Muscle of leg (tissue), 11 donors: ENCODE measurements around the gene CDCA7L. TPM values are rescaled to one million over a fixed set of nuclear protein-coding genes. Genes with fewer than 3 reads are reported as not detected.

Source experiments
- DNase-seq: peaks from one replicate; pipeline ENCODE4 v3.0.0; 2013
- H3K27ac ChIP-seq: one replicate; pipeline ENCODE4 v1.5.1; 2013; ENCODE audit warnings: mild to moderate bottlenecking, low read length, control low read depth
- H3K27me3 ChIP-seq: one replicate; pipeline ENCODE4 v1.6.1; 2013; ENCODE audit warnings: low read length; ENCODE audit not compliant: control insufficient read depth, insufficient read depth
- H3K36me3 ChIP-seq: one replicate; pipeline ENCODE4 v1.6.1; 2013; ENCODE audit warnings: low read length; ENCODE audit not compliant: control insufficient read depth, insufficient read depth
- H3K4me1 ChIP-seq: one replicate; pipeline ENCODE4 v1.6.1; 2013; ENCODE audit warnings: low read length; ENCODE audit not compliant: control insufficient read depth, insufficient read depth
- H3K4me3 ChIP-seq: one replicate; pipeline ENCODE4 v1.5.1; 2013; ENCODE audit warnings: low read length, control low read depth
- H3K9me3 ChIP-seq: replicated peaks from 2 replicates; pipeline ENCODE4 v1.6.1; 2013; ENCODE audit warnings: low read depth, low read length; ENCODE audit not compliant: control insufficient read depth
- WGBS: methylation state at CpG from one replicate; pipeline ENCODE4 v1.1.5; 2013; ENCODE audit warnings: missing lambda C conversion rate; ENCODE audit not compliant: insufficient coverage; 5-methylcytosine and 5-hydroxymethylcytosine counted together
- polyA plus RNA-seq, 8 donors: library from polyadenylated mRNA; unstranded; fragments of 120-200 nt; gene quantifications; one replicate each; pipeline versions ENCODE4 v1.2.1 to v1.2.3, GENCODE V29; 2013; ENCODE audit warnings: inconsistent platforms in 1 of 8, low replicate concordance in 1 of 8; ENCODE audit not compliant: insufficient read length in 8 of 8, insufficient read depth in 1 of 8
- total RNA-seq: library from RNA; stranded (reverse); fragments of 120-200 nt; gene quantifications from one replicate; pipeline ENCODE4 v1.2.4, GENCODE V29; 2013

CDCA7L gene
- total and polyA plus RNA-seq, 9 donors: 15.4 to 27.9 (median 22.9) TPM

GRCh38 chr7:21967598-21968003 is 21.9 kb upstream of the CDCA7L start:
- Histone ChIP-seq H3K4me1 (no peaks in the 10 kb centered on the region), H3K36me3 (no peaks in the 10 kb centered on the region), H3K27me3 (peaks cover 3% of the 10 kb centered on the region), H3K9me3 (no peaks in the 10 kb centered on the region), H3K27ac (no peak overlapping the region), H3K4me3 (no peak overlapping the region)
- no peak for DNase-seq
- 0% methylated on average over 1 of the region's 8 CpGs for WGBS

- H3K27ac ChIP-seq: no peak overlapping the region
- H3K36me3 ChIP-seq: no peaks in the 10 kb centered on the region
- no peak overlapping the region for H3K4me3 ChIP-seq
- WGBS: no CpG with 5 or more reads among the region's 1 CpG
- no peak for DNase-seq
- peaks cover 3% of the 10 kb centered on the region for H3K27me3 ChIP-seq
- H3K4me1 ChIP-seq: no peaks in the 10 kb centered on the region
- H3K9me3 ChIP-seq: no peaks in the 10 kb centered on the region
Observed at GRCh38 chr7:21966271-21966670, 20.6 kb upstream of the CDCA7L start.

DNA sequence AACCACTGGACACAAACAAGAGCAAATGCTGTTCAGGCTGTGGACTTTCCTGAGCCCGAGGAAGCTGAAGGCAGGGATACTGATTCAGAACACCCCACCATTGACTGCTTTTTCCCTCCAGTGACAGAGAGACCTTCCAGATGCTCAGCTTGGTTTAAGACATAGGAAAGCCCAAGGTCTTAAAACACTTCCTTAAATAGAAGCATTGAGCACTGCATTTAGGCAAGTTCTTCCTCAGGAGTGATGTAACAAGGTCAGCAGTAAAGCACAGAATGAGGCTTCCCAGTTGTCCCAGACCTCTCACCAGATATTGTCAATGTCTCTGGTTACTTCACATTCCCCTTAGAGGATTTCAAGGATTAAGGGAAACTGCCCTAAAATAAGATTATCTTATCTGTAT is 19.6 kb upstream of the CDCA7L start:
- no peaks in the 10 kb centered on the region for H3K4me1 ChIP-seq
- WGBS: no CpG with 5 or more reads among the region's 1 CpG
- H3K36me3 ChIP-seq: no peaks in the 10 kb centered on the region
- no peak for DNase-seq
- no peak overlapping the region for H3K4me3 ChIP-seq
- H3K9me3 ChIP-seq: no peaks in the 10 kb centered on the region
- H3K27ac ChIP-seq: no peak overlapping the region
- peaks cover 3% of the 10 kb centered on the region for H3K27me3 ChIP-seq

GRCh38 chr7:21962677-21963076 is 17.0 kb upstream of the CDCA7L start:
- 66% methylated on average over 5 of the region's 9 CpGs for WGBS
- no peak for DNase-seq
- no peaks in the 10 kb centered on the region for H3K4me1 ChIP-seq
- H3K9me3 ChIP-seq: no peaks in the 10 kb centered on the region
- H3K36me3 ChIP-seq: no peaks in the 10 kb centered on the region
- H3K4me3 ChIP-seq: no peak overlapping the region
- no peak overlapping the region for H3K27ac ChIP-seq
- H3K27me3 ChIP-seq: peaks cover 3% of the 10 kb centered on the region

GRCh38 chr7:21960922-21961321 is 15.2 kb upstream of the CDCA7L start:
- no peak overlapping the region for H3K27ac ChIP-seq
- no peak overlapping the region for H3K4me3 ChIP-seq
- DNase-seq: no peak
- H3K36me3 ChIP-seq: no peaks in the 10 kb centered on the region
- no peaks in the 10 kb centered on the region for H3K4me1 ChIP-seq
- peaks cover 3% of the 10 kb centered on the region for H3K27me3 ChIP-seq
- WGBS: no CpG with 5 or more reads among the region's 3 CpGs
- no peaks in the 10 kb centered on the region for H3K9me3 ChIP-seq

DNA sequence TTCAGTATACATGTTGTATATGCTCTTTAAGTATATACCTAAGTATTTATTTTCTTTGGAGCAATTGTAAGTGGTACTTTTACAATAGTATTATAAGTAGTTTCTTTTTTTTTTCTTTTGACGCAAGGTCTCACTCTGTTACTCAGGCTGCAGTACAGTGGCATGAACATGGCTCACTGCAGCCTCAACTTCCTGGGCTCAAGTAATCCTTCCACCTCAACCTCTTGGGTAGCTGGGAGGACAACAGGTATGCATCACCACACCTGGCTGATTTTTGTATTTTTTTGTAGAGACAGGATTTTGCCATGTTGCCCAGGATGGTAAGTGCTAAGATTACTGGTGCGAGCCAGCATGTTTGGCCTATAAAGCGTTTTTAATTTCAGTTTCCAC is 13.7 kb upstream of the CDCA7L start:
- Histone ChIP-seq H3K36me3 (no peaks in the 10 kb centered on the region), H3K27me3 (no peaks in the 10 kb centered on the region), H3K4me3 (no peak overlapping the region), H3K9me3 (no peaks in the 10 kb centered on the region), H3K27ac (no peak overlapping the region), H3K4me1 (no peaks in the 10 kb centered on the region)
- WGBS: no CpG with 5 or more reads among the region's 3 CpGs
- DNase-seq: no peak

- no peak overlapping the region for H3K27ac ChIP-seq
Observed at GRCh38 chr7:21953781-21954180, 8.1 kb upstream of the CDCA7L start.

DNA sequence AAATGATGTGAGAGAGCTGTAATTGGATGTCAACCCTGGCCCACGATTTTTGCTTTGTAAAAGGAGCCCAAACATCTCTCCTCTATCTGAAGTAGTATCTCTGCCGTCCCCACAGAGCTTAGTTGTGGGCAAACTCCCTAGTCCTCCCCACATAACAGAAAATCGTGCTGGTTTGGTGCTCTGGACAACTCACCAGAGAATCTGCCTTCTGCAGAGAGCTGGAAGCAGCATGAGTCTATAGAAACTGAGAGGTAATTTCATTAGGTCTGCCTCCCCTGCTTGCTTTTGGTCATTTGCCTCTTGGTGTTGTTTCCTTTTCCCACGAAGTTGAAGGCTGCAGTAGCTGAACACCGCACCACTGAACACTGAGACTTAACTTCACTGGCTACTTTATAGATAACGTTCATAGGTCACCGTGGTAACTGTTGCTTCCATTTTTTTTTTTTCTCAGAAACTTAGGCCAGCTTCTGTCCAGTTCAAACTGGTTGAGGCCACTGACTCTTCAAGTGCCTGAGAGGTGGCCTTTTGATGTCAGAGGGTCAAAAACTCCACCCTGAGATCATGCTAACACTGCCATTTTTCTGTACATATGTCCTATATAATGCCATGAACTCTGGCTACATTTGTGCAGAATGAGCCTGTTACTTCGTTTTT is 3.3 kb upstream of the CDCA7L start:
- DNase-seq: no peak
- Histone ChIP-seq H3K27ac (no peak overlapping the region), H3K36me3 (no peaks in the 10 kb centered on the region), H3K9me3 (no peaks in the 10 kb centered on the region), H3K27me3 (no peaks in the 10 kb centered on the region), H3K4me3 (no peak overlapping the region), H3K4me1 (peaks cover 10% of the 10 kb centered on the region)
- WGBS: 35% methylated on average over 5 of the region's 8 CpGs

More at GRCh38 chr7:21953781-21954180, 8.1 kb upstream of the CDCA7L start:
- Histone ChIP-seq H3K9me3 (no peaks in the 10 kb centered on the region), H3K4me3 (no peak overlapping the region), H3K4me1 (no peaks in the 10 kb centered on the region), H3K36me3 (no peaks in the 10 kb centered on the region), H3K27me3 (no peaks in the 10 kb centered on the region)
- no CpG with 5 or more reads among the region's 3 CpGs for WGBS
- peak; percentile 22 for DNase-seq

- H3K27me3 ChIP-seq: no peaks in the 10 kb centered on the region
- no peak for DNase-seq
- H3K9me3 ChIP-seq: no peaks in the 10 kb centered on the region
- peaks cover 10% of the 10 kb centered on the region for H3K4me1 ChIP-seq
- 64% methylated on average over 1 of the region's 2 CpGs for WGBS
- no peak overlapping the region for H3K27ac ChIP-seq
- H3K4me3 ChIP-seq: no peak overlapping the region
- no peaks in the 10 kb centered on the region for H3K36me3 ChIP-seq
Observed at GRCh38 chr7:21948364-21948763, 2.7 kb upstream of the CDCA7L start.

- DNase-seq: no peak
- H3K27me3 ChIP-seq: no peaks in the 10 kb centered on the region
- peaks cover 10% of the 10 kb centered on the region for H3K4me1 ChIP-seq
- no peaks in the 10 kb centered on the region for H3K36me3 ChIP-seq
- H3K9me3 ChIP-seq: no peaks in the 10 kb centered on the region
- H3K4me3 ChIP-seq: no peak overlapping the region
- no peak overlapping the region for H3K27ac ChIP-seq
- no CpG with 5 or more reads among the region's 2 CpGs for WGBS
Observed at GRCh38 chr7:21947946-21948345, 2.2 kb upstream of the CDCA7L start.

DNA sequence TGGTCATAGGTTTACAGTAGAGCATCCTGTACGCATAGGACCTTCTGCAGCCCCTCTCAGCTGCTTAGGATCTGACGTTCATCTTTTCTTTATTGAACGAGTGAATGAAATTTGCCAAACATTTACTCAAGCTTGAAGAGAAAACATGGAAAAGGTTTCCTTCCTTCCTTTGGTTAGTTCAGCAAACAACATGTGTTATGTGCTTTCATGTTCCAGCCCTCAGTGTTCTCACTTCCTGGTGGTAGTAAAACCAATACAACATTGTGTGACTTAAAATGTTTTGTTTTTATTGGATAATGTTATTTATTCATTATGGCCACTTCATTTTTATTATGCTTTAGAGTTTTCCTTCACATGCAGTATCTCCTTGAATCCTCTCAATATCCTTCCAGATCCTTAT is 1.4 kb upstream of the CDCA7L start:
- DNase-seq: no peak
- WGBS: 42% methylated on average over 2 of the region's 3 CpGs

More for the DNA sequence above, 1.4 kb upstream of the CDCA7L start:
- Histone ChIP-seq H3K27me3 (no peaks in the 10 kb centered on the region), H3K27ac (no peak overlapping the region), H3K36me3 (no peaks in the 10 kb centered on the region), H3K4me1 (peaks cover 10% of the 10 kb centered on the region), H3K9me3 (no peaks in the 10 kb centered on the region), H3K4me3 (no peak overlapping the region)
